ENCODE measurements around the gene OR6K6.

The OR6K6 gene, protein sequence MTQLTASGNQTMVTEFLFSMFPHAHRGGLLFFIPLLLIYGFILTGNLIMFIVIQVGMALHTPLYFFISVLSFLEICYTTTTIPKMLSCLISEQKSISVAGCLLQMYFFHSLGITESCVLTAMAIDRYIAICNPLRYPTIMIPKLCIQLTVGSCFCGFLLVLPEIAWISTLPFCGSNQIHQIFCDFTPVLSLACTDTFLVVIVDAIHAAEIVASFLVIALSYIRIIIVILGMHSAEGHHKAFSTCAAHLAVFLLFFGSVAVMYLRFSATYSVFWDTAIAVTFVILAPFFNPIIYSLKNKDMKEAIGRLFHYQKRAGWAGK

DNA sequence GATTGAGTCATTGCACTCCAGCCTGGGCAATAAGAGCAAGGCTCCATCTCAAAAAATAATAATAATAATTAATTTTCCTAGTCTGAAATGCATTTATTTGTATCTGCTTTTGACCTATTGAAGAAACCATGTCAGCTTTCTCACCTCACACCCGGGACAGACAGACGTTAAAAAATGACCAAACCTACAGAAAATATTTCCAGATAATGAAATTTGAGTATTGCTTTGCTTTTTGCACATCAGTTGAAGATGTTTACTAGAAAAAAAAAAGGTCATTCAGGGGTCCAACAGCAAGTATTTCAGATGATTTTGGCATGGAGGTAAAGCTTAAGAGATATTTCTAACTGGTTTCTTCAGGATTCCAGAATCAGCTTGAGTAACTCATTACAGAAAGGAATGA, at the start of gene OR6K6:
Gene OR6K6, plus strand, starts transcription at position 301 of the 400 bp plus-strand sequence. CDS start 168 bp downstream, outside the sequence.
- Mint-ChIP-seq H3K4me3 (no peak within 1 kb of the TSS), H3K4me1 (ENCODE audit: low read depth) (no peaks in the 10 kb centered on the region), H3K27me3 (peaks cover 11% of the 10 kb centered on the region), H3K9me3 (ENCODE audit: low read depth) (no peaks in the 10 kb centered on the region), H3K27ac (no peak within 1 kb of the TSS), H3K36me3 (no peaks in the 10 kb centered on the region)

DNA sequence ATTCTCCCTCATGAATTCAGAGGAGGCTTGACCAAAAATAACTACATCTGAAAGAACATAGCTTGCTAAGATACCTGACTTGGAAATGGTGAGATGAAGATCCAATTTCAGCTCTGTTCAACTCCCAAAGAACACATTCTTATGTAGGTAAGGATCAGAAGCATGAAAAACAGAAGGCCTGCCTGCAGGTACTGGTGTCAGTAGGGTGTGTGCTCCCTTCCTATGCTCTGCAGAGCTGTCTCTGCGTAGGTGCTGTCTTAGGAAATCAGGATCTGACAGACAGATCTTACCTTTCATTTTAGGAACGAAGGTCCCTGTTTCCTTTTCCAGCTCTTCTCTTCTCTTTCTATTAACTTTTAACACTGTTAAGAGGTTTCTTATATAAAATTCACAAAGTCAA, 48.4 kb upstream of the OR6K6 start:
- Mint-ChIP-seq H3K36me3 (no peaks in the 10 kb centered on the region), H3K4me1 (ENCODE audit: low read depth) (no peaks in the 10 kb centered on the region), H3K27me3 (peaks cover 1% of the 10 kb centered on the region), H3K9me3 (ENCODE audit: low read depth) (no peaks in the 10 kb centered on the region), H3K27ac (no peak overlapping the region), H3K4me3 (no peak overlapping the region)

DNA sequence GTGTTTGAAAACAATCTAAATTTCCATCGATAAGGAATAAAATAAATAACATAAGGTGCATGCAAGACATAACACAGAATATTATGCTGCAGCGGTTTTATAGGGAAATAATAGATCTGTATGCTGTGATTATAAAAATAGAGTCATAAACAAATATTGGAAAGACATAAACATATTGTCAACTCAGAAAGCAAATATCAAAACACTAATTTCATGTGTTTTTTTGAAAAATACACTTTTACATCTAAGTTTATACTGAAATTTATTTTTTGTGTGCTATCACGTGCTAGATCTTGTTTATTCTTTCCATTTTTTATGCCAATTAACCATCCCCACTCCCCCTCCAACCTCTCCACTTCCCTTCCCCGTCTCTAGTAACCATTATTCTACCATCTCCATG, 43.4 kb upstream of the OR6K6 start:
- peaks cover 12% of the 10 kb centered on the region for H3K27me3 Mint-ChIP-seq
- H3K4me3 Mint-ChIP-seq = no peak overlapping the region
- H3K4me1 Mint-ChIP-seq (ENCODE audit: low read depth) = no peaks in the 10 kb centered on the region
- no peak overlapping the region for H3K27ac Mint-ChIP-seq
- H3K9me3 Mint-ChIP-seq (ENCODE audit: low read depth) = no peaks in the 10 kb centered on the region
- no peaks in the 10 kb centered on the region for H3K36me3 Mint-ChIP-seq

DNA sequence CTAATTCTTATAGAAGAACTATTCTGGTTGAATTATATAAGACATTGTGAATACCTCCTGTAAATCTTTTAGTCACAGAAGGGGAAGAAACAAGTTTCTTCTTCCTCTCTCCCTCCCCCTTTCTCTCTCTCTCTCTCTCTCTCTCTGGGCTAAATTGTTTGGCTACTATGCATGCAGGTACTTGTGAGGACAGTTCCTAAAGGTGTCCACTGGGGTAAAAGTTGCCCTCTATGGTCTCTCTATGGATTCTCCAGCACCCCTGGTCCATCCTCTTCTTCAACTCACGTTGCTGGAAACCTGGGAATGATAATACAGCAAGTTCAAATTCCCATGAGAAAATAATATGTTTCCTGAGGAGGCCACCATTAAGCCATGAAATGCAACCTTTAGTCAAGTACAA, 39.8 kb upstream of the OR6K6 start:
- H3K36me3 Mint-ChIP-seq = no peaks in the 10 kb centered on the region
- H3K4me3 Mint-ChIP-seq = no peak overlapping the region
- no peaks in the 10 kb centered on the region for H3K9me3 Mint-ChIP-seq (ENCODE audit: low read depth)
- H3K27me3 Mint-ChIP-seq = peaks cover 18% of the 10 kb centered on the region
- no peaks in the 10 kb centered on the region for H3K4me1 Mint-ChIP-seq (ENCODE audit: low read depth)
- no peak overlapping the region for H3K27ac Mint-ChIP-seq

DNA sequence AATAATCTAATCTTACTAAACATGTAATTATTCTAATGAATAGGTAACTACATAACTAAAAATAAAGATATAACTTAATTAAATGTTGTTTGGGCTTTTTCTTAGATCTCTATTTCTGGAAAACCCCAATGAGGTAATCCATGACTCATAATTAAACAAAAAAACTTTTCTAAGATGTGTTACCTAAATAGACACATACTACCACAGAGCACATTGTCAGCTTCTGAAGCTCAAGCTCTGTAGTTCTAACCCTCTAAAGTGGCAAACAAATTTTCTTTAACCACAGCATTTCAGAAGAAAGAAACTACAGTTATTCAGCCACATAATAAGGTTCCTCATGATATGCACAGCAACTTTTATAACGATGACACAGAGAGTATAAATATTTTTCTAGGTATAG, 38.2 kb upstream of the OR6K6 start:
- Mint-ChIP-seq H3K4me3 (no peak overlapping the region), H3K27ac (peak overlapping the region; percentile 2), H3K27me3 (peaks cover 25% of the 10 kb centered on the region), H3K9me3 (ENCODE audit: low read depth) (no peaks in the 10 kb centered on the region), H3K36me3 (no peaks in the 10 kb centered on the region), H3K4me1 (ENCODE audit: low read depth) (no peaks in the 10 kb centered on the region)

DNA sequence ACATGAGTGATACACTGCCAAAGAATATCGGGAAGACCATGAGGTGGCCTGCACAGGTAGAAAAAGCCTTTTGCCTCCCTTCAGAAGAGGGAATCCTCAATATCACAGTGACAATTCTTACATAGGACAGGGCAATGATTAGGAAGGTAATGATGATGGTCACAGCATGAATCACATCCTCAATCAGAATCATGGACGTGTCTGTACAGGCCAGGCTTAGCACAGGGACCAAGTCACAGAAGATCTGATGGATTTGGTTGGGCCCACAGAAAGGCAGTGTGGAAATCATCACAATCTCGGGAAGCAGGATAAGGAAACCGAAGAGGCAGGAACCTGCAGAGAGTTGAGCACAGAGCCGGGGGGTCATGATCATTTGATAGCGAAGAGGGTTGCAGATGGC, 37.2 kb upstream of the OR6K6 start:
- no peaks in the 10 kb centered on the region for H3K36me3 Mint-ChIP-seq
- no peaks in the 10 kb centered on the region for H3K9me3 Mint-ChIP-seq (ENCODE audit: low read depth)
- no peak overlapping the region for H3K27ac Mint-ChIP-seq
- H3K4me3 Mint-ChIP-seq = no peak overlapping the region
- H3K27me3 Mint-ChIP-seq = peaks cover 22% of the 10 kb centered on the region
- no peaks in the 10 kb centered on the region for H3K4me1 Mint-ChIP-seq (ENCODE audit: low read depth)

DNA sequence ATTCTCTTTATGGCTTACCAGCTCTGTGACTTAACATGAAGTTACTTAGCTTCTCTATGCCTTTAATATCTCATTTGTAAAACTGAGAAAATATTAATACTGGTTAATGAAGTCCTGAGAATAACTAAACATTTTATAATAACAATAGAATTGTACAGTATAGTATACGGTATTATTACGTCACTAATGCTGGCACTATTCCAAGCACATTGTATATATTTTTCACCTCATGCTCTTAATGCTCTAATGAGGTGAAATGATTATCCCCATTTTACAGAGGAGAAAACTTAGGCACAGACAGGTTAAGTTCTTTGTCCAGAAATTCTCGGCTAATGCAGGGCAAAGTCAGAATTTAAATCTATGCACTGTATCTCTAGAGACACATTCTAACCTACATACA, 34.9 kb upstream of the OR6K6 start:
- no peaks in the 10 kb centered on the region for H3K4me1 Mint-ChIP-seq (ENCODE audit: low read depth)
- H3K4me3 Mint-ChIP-seq = no peak overlapping the region
- H3K27me3 Mint-ChIP-seq = peaks cover 25% of the 10 kb centered on the region
- no peaks in the 10 kb centered on the region for H3K9me3 Mint-ChIP-seq (ENCODE audit: low read depth)
- H3K36me3 Mint-ChIP-seq = no peaks in the 10 kb centered on the region
- H3K27ac Mint-ChIP-seq = no peak overlapping the region

DNA sequence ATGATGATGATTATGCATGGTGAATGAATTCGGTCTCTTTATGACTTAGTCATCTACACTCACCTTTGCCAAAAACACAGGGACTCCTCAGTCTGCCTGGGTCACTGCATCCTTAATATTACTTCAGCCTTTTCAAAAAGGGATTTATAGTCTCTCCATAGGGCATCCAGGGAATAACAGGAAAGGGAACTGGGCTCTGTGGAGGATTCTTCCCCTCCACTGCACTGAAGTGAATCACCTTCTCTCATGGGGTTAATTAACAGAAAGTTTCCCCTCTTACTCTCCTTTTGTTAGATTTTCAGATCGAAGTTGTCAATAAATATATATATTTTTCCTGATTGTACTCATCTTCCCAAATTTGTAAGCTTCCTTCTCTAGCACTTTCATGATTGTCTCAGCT, 33.9 kb upstream of the OR6K6 start, which contains the start of gene OR6K3:
Gene OR6K3, minus strand, starts transcription at position 101 of the 400 bp plus-strand sequence. CDS start 2,605 bp downstream, outside the sequence.
- no peaks in the 10 kb centered on the region for H3K4me1 Mint-ChIP-seq (ENCODE audit: low read depth)
- no peak within 1 kb of the TSS for H3K27ac Mint-ChIP-seq
- no peak within 1 kb of the TSS for H3K4me3 Mint-ChIP-seq
- no peaks in the 10 kb centered on the region for H3K36me3 Mint-ChIP-seq
- peaks cover 27% of the 10 kb centered on the region for H3K27me3 Mint-ChIP-seq
- no peaks in the 10 kb centered on the region for H3K9me3 Mint-ChIP-seq (ENCODE audit: low read depth)

DNA sequence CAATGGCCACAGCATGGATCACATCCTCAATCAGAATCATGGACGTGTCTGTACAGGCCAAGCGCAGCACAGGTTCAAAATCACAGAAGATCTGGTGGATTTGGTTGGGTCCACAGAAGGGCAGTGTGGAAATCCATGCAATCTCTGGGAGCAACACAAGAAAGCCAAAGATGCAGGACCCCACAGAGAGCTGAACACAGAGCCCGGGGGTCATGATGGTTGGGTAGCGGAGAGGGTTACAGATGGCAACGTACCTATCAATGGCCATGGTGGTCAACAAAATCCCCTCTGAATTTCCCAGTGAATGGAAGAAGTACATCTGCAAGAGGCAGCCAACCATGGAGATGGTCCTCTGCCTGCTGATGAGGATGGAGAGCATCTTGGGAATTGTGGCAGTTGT, 30.1 kb upstream of the OR6K6 start:
- Mint-ChIP-seq H3K9me3 (ENCODE audit: low read depth) (no peaks in the 10 kb centered on the region), H3K36me3 (no peaks in the 10 kb centered on the region), H3K27me3 (peaks cover 24% of the 10 kb centered on the region), H3K4me3 (no peak overlapping the region), H3K27ac (no peak overlapping the region), H3K4me1 (ENCODE audit: low read depth) (no peaks in the 10 kb centered on the region)

DNA sequence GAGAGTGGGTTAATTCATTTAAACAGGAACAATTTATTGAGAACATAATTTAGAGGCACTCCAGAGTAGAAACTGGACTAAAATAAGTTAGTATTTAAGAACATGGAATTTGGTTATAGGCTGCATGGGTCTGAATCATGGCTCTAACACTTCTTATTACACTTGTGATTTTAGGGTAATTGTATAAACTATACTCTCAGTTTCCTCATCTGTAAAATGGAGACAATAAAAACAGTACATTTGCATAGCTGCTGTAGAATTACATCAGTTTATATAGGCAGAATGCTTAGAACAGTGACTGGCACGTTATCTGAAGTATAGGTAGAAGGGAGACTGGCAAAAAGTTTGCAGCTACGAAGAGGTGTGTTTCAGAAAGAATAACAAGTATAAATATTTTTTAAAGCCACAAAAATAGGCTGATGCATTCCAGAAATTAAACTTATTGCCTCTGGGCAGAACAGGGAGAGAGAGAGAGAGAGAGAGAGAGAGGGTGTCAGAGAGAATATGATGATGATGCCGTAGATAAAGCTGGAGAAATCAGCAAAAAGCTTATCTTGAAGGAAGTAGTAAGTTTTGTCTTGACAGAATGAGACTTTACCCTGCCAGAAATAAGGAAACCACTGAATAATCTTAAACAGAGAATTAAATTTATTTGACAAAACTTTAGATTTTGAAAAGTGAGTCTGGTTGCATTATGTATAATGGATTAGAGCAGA, 25.9 kb upstream of the OR6K6 start:
- no peak overlapping the region for H3K27ac Mint-ChIP-seq
- H3K4me1 Mint-ChIP-seq (ENCODE audit: low read depth) = no peaks in the 10 kb centered on the region
- no peaks in the 10 kb centered on the region for H3K9me3 Mint-ChIP-seq (ENCODE audit: low read depth)
- H3K27me3 Mint-ChIP-seq = peaks cover 12% of the 10 kb centered on the region
- H3K4me3 Mint-ChIP-seq = no peak overlapping the region
- no peaks in the 10 kb centered on the region for H3K36me3 Mint-ChIP-seq

DNA sequence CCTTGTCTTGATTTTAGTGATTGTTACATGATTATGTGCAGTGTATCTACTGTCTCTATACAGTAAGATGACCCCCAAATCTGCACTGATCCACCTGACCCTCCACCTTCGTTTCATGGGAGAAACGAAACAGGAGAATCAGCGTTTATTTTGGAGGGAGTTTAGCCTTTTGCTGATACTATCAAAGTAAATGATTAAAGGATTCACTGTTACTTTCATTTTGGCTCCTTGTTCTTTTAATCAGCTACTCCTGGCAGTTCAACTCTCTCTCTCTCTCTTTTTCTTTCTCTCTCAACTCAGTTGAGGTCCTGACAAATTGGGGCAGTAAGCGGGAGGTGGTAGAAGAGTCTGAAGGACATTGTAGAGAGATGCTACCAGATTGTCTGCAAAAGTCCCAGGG, 24.1 kb upstream of the OR6K6 start:
- Mint-ChIP-seq H3K27ac (no peak overlapping the region), H3K4me3 (no peak overlapping the region), H3K4me1 (ENCODE audit: low read depth) (no peaks in the 10 kb centered on the region), H3K27me3 (peaks cover 7% of the 10 kb centered on the region), H3K9me3 (ENCODE audit: low read depth) (no peaks in the 10 kb centered on the region), H3K36me3 (no peaks in the 10 kb centered on the region)

DNA sequence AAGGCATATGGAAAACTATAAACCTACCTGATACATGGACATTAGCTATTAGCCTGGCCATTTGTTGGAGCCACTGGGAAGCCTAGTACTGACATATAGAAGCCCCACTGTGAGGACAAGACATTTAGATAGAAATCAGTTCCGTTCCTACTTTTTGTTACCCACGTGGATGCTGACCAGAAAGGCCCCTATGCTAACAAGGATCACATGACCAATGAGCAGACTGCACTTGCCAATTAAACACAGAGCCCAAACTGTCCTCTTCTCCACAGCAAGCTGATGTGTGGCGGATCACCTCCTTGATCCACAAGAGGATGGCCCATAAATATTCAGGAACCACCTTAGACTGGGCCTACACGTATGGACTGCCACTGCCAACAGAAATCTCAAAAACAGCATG, 22.8 kb upstream of the OR6K6 start:
- H3K27ac Mint-ChIP-seq = no peak overlapping the region
- H3K9me3 Mint-ChIP-seq (ENCODE audit: low read depth) = no peaks in the 10 kb centered on the region
- no peaks in the 10 kb centered on the region for H3K36me3 Mint-ChIP-seq

DNA sequence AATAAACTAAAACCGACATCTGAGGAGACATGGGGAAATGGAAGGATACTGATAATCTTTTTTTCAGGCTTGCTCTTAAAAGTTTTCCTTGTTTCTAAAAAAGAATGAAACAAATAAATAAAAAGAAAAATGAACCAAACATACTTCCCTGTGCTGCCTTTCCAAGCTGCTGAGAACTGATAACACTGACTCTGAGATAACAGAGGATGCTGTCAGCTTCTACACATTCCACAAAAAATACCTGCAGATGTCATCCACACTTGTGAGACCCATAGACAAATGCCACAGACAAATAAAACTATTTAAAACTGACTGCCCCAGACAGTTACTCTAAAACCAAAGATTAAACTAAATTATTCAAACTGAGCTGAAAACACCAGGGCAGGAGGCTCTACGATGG, 22.0 kb upstream of the OR6K6 start:
- Mint-ChIP-seq H3K27ac (no peak overlapping the region), H3K4me1 (ENCODE audit: low read depth) (no peaks in the 10 kb centered on the region), H3K4me3 (no peak overlapping the region), H3K9me3 (ENCODE audit: low read depth) (no peaks in the 10 kb centered on the region), H3K36me3 (no peaks in the 10 kb centered on the region), H3K27me3 (peaks cover 3% of the 10 kb centered on the region)

More for the DNA sequence above, 22.8 kb upstream of the OR6K6 start:
- Mint-ChIP-seq H3K4me1 (ENCODE audit: low read depth) (no peaks in the 10 kb centered on the region), H3K27me3 (peaks cover 5% of the 10 kb centered on the region), H3K4me3 (no peak overlapping the region)

DNA sequence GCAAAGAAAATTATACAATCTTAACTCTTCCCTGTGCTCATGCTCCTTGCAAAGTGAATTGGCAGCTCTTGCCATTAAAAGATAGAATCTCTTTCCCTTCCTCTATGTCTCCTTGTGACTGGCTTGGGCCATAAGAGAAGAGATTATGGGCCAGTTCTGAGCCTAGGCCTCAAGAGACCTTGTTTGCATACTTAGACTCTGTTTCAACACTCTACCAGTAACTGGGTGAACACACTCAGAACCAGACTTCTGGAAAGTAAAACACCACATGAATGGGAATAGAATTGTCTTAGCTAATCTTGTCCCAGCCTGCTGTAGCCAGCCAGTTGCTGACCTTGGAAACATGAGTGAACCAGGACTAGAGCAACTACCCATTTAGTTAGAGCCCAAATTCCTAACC, 18.7 kb upstream of the OR6K6 start:
- Mint-ChIP-seq H3K4me1 (ENCODE audit: low read depth) (no peaks in the 10 kb centered on the region), H3K9me3 (ENCODE audit: low read depth) (no peaks in the 10 kb centered on the region), H3K36me3 (no peaks in the 10 kb centered on the region), H3K27ac (no peak overlapping the region), H3K4me3 (no peak overlapping the region), H3K27me3 (peaks cover 9% of the 10 kb centered on the region)

DNA sequence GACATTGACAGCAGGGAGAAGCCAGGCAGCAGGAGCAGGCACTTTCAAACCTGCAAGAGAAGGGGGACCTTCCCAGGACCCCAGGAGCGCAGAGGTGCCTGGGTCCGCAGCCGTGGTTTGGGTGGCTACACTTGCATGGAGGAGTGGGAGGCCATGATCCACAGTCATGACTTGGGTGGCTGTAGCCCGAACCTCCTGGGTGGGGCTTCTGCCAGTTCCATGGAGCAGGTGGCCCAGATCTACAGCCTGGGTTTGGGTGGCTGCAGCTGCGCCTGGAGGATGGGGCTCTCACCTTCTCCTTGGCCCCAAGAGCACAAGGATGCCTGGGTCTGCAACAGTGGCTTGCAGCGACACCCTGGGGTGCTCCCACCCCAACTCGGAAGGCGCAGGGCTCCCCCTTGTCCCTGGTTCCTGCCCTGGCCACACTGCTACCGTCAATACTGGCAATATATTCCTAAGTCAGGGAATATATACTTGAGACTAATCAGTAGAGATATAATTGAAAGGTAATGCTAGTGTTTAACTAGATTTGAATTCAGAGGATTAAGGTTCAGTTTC, 2.3 kb upstream of the OR6K6 start:
- Mint-ChIP-seq H3K9me3 (ENCODE audit: low read depth) (no peaks in the 10 kb centered on the region), H3K4me1 (ENCODE audit: low read depth) (no peaks in the 10 kb centered on the region), H3K27me3 (peaks cover 8% of the 10 kb centered on the region), H3K27ac (no peak overlapping the region), H3K4me3 (no peak overlapping the region), H3K36me3 (no peaks in the 10 kb centered on the region)

Data from activated naive CD8-positive, alpha-beta T cell (primary cell).